NCI-H1417 (cell line): Measurements from ENCODE around the gene CHRNB4.
"Not testable (repeated sequence)": the region's sequence is repeated elsewhere in the genome, so short reads cannot be mapped to it uniquely, and the experiment has no call there.

Experiments used
- DNase-seq, 3 experiments: peaks; one replicate each; lab custom pipeline; 2025; lab: John Stamatoyannopoulos, UW

CHRNB4 gene

DNA sequence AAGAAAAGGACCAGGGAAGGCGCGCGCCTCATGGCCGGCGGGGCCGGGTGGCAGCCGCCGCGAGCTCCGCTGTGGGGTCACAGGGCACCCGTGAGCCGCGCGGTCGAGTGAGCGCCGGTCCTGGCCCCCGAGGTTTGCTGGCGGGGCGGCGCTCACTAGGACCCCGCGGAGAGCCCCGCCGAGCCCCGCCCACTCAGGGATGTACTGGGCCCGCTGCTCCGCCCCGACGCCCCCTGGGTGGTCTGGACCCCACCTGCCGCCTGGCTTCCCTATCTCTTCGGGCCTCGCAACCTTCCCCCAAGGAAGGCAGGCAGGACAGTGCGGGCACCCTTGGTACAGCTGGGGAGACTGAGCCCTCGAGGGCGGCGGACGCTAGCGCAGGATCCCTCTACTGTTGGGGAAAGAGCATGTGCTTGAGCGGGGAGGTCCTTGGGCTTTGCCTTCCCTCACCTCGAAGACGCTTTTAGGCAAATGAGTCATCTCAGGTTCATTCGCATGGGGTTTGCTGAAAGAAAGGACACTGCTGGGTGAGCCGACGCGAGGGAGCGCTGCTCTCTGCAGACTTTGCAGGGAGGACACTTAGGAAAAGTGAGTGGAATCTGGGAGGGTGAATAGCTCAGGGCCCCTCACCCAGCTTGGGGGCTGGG lies at the start of gene CHRNB4:
Gene CHRNB4, minus strand, starts transcription at position 109 of the 647 bp plus-strand sequence. Its CDS starts 77 bp downstream, at position 32.
- DNase-seq = peak in 2 of 3 experiments; percentile 48 to 56

GRCh38 chr15:78689626-78690025 lies 48.6 kb upstream of the CHRNB4 start:
- no peak for DNase-seq

GRCh38 chr15:78685925-78686324 lies 44.9 kb upstream of the CHRNB4 start:
- no peak for DNase-seq

- peak in 1 of 3 experiments; percentile 35 for DNase-seq
Measured at GRCh38 chr15:78685159-78685921, 44.3 kb upstream of the CHRNB4 start.

- DNase-seq = peak in 1 of 3 experiments; percentile 35
Measured at GRCh38 chr15:78684657-78685056, 43.6 kb upstream of the CHRNB4 start.

DNA sequence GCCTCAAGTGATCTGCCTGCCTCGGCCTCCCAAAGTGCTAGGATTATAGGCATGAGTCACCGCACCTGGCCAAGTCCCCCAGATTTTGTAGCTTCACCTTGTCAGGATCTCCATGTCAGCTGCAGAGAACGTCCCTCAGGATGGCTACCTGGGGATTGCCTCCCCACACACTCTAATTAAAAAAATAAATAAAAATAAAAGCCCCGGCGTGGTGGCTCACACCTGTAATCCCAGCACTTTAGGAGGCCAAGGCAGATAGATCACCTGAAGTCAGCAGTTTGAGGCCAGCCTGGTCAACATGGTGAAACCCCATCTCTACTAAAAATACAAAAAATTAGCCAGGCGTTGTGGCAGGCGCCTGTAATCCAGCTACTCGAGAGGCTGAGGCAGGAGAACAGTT lies 42.6 kb upstream of the CHRNB4 start:
- not testable (repeated sequence) for DNase-seq

GRCh38 chr15:78682693-78683410 lies 41.8 kb upstream of the CHRNB4 start:
- DNase-seq = no peak

- peak in 1 of 3 experiments; percentile 43 for DNase-seq
Measured at GRCh38 chr15:78682004-78682651, 41.1 kb upstream of the CHRNB4 start.

DNA sequence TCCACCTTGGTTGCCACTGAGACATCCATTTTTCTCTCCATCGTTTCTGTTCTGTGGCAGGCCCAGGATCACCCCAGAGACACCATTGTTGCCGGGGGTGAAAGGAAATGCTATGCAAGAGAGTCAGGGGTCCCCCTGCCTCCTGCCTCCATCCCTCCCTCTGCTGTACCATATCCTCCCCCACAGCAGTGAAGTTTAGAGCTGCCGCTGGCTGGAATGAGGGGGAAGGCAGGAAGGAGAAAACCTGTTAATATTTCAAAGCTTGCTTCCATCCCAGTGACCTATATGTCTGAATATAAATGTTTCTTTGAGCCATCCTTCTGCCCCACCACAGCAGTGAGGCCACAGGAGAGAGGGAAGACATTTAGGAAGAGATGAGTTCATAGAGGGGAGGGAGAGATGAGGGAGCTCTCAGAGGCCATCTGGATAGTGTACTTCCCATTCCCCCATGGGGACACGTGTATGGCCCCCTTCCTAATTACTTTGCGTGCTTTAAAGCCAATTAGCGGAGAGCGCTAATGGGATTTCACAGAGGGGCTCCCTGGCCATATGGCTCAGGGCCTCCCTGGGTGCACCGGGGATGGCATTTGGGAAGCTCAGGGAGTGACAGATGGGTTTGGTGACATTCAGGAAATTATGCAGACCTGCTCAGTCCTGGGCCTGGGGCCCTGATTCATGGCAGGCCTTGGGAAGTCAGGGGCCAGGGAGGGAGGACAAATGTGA lies 40.4 kb upstream of the CHRNB4 start:
- DNase-seq = peak in 2 of 3 experiments; percentile 72 to 92

DNA sequence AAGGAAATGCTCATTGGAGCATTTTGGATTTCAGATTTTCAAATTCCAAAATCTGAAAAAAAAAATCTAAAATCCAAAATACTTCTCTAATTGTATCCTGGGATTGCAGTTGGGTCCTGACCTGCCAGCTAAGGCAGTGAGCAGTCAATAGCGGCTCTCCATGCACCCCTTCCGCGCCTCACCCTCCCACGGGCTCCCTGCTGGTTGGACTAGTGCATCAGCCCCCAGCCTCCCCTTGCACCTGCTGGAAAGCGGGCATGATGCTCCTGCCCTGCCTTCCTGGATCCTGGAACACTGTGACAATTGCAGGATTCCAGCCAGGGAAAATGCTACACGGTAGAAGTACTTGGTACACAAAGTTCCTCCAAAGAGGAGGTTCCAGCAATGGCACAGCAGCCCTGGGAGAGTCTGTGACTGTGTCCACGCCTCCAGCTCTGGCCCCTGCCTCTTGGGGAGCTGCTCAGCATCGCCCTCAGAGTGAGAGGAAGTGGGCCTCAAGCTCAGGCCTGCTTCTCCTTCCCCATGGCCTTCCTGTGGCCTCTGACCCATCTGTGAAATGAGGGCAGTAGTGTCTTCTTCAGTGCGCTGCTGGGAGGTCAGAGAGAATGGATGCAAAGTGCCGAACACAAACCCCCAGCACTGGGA lies 39.5 kb upstream of the CHRNB4 start:
- DNase-seq = peak in 2 of 3 experiments; percentile 12 to 46

DNA sequence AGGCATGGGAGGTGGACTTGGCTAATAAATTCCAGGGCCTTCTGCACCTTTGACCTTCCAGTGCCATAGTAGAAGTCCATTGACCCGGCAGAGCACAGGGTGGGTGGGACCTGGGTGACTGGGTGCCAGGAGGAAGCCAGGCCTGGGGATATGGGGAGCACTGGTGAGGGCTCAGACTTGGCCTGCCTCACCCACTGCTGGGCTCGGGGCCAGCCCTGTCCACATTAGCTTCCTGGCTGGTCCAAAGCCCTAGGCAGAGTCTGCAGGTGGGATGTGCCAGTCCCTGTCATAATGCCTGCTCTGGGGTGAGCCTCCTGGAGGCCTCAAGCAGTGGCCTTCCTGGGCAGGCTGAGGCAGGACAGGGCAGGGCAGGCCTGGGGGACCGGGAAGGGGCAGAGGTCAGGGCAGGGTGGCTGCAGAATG lies 38.1 kb upstream of the CHRNB4 start:
- DNase-seq = no peak

DNA sequence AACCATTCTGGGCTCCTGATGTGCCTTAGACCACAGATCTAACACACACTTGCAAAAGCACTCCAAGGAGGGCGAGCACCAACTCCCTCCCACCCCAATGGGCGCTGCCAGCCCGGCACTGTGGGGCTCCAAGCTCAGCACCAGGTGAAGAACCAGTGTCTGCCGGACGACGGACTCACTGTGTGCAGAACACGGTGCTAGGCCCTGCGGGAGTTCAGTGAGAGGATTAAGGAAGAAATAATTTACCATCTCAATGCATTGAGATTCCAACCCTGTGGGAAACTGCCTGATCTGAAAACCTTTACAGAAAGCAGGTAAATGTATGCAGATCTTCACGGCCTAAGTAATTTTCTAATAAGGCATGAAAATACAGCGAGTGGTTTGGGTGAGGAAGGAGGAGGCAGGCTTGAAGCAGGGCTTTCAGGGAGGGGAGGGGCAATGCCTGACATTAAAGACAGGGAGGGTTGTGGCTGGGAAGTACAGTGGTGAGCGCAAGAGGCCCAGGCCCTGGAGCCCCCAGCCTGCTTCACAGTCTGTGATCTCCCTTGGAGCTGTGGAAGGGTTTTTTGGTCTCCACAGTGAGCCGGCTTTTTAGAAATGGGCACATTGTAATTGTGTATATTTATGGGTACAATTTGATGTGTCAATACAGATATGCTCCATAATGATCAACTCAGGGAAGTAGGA lies 35.6 kb upstream of the CHRNB4 start:
- DNase-seq = no peak

- DNase-seq = no peak
Measured at GRCh38 chr15:78675617-78676360, 34.8 kb upstream of the CHRNB4 start.

- no peak for DNase-seq
Measured at GRCh38 chr15:78675206-78675605, 34.2 kb upstream of the CHRNB4 start.

DNA sequence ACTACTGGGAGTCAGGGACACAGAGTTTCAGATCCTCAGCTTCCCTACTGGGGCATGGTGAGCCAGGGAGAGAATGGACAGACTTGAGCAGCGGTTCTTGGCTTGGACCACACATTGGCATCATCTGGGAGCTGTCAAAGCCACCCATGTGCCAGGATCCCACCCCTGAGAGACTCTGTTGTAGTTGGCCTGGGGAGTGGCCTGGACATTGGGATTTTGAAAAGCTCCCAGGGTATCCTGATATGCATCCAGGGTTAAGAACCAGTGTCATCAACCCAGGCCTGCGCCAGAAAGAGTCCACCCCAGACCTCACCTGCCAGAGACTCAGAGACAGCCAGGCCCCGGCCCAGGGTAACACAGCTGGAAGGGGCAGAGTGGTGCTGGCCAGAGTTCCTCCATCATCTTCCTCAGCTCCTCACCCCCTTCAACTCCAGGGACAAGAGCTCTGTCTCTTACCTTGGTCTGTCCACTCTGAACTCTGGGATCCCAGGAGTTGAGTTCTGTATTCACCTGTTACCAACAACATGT lies 33.0 kb upstream of the CHRNB4 start:
- no peak for DNase-seq

GRCh38 chr15:78673476-78673875 lies 32.5 kb upstream of the CHRNB4 start:
- DNase-seq = no peak

DNA sequence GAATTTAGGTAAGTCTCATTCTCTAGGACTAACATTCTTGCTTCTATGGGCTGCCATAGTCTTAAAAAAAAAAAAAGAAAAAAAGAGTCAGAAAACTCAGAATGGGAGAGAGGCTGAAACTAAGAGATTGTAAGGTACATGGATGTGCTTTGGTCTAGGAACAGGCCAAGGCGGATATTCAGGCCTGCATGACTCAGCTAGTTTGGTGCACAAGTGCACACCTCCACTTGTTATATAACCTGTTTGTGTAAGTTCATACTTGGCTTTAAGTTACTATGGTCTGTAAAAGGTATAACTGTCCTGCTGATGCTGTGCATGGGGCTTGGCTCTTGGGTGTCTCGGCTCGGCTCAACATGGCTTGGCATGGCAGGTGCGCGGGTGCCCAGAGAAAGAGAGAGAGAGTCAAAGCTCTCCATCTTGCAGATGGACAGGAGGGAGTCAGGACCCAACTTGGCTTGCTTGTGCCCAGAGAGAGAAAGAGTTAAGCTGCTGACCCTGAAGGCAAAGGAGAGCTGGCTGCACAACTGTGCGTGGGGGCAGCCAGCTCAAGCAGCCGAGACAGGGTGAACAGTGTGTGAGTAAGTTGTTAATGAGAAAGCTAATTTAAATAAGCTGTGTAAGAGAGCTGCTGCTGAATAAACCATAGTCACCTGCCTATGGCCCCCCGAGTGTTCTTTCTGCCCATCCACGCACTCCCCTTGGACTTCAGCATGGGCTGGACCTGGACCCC lies 31.4 kb upstream of the CHRNB4 start:
- DNase-seq = peak in 1 of 3 experiments; percentile 60

DNA sequence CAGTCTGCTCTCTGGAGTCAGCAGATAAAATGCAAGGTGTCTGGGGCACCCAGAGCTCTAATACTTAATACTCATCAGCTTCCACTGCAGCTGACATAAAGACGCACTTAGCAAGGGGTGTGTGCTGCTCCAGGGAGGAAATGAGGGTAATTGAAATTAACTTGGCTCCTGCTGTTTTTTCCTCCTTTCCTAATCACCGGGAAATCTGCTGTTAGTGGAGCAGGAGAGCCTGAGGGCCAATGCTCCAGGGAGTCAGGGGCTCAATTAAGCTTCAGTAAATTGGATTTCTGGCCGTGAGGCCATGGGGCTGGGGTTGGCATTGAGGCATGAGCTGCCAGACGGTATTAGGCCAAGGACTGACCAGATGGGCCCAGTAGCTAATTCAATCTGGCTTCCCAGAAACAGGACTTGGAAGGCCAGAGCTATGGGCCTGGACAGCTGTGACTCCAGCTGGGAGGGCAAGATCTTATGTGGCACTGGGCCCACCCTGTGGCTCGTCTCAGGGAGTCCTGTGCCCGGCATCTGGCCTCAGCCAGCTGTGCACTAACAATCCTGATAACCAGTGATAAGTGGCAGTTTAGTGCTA lies 30.7 kb upstream of the CHRNB4 start:
- peak in 2 of 3 experiments; percentile 89 to 98 for DNase-seq
